H1 (cell line): ENCODE data around the gene LCT. TPM values are rescaled to one million over a fixed set of nuclear protein-coding genes. Genes with fewer than 3 reads are reported as not detected.

ENCODE experiments used
- MAX ChIP-seq: IDR thresholded peaks from 2 replicates; pipeline ENCODE4 v1.6.1; 2012; ENCODE audit warnings: inconsistent platforms
- TBP ChIP-seq: IDR thresholded peaks from 2 replicates; pipeline ENCODE4 v1.6.1; 2011; ENCODE audit warnings: low read depth, low read length, improper control_type of control experiment
- polyA plus RNA-seq, 7 experiments: library from polyadenylated mRNA; depleted of rRNA in 3 of 7; stranded (reverse) in 5 of 7; unstranded in 2 of 7; fragments of >200 nt in 5 of 7; fragments of 200-250 nt in 2 of 7; gene quantifications; 1 replicate in 5 of 7; 2 replicates in 1 of 7; 4 replicates in 1 of 7; pipeline versions ENCODE4 v1.2.1 to v1.2.3, GENCODE V29; 2011 to 2013; ENCODE audit warnings: missing spikeins in 2 of 7, mixed read lengths in 2 of 7
- total RNA-seq: library from RNA; stranded (reverse); fragmentation: NEBNext Ultra II Directional; extraction: Animal tissue kit (Norgen Biotek cat#: 25700); gene quantifications from 2 replicates; pipeline ENCODE4 v1.2.1, GENCODE V29; 2021

Gene LCT
- total and polyA plus RNA-seq, 2 of the 8 experiments (the other 6 are each of a cell fraction or from before 2014, with no cell fraction given): 0.06 TPM; not detected in 1

- TF ChIP-seq MAX: no peak
- no peak for TF ChIP-seq TBP
Measured at GRCh38 chr2:135776367-135776766, 60.6 kb downstream of the LCT start (continued).
